Activated naive CD8-positive, alpha-beta T cell treated with anti-CD3 and anti-CD28 coated beads, Interleukin-2, amount 50 U/mL, for 24 hours (primary cell): Measurements from ENCODE around the gene COL19A1.

ENCODE experiments used
- ATAC-seq: fragments of 150-1000 bp; cut with Tn5 transposase; one replicate; pipeline ENCODE4 v1.10.0; 2021
- DNase-seq: peaks from one replicate; pipeline ENCODE4 v3.0.0; 2021
- H3K27ac Mint-ChIP-seq: one replicate; pipeline ENCODE4 v1.8.0; 2021; ENCODE audit warnings: mild to moderate bottlenecking, mixed read lengths
- H3K27me3 Mint-ChIP-seq: one replicate; pipeline ENCODE4 v1.8.0; 2021; ENCODE audit warnings: mixed read lengths
- H3K36me3 Mint-ChIP-seq: one replicate; pipeline ENCODE4 v1.8.0; 2021; ENCODE audit warnings: low read depth, mixed read lengths
- H3K4me1 Mint-ChIP-seq: one replicate; pipeline ENCODE4 v1.8.0; 2021; ENCODE audit warnings: mixed read lengths
- H3K4me3 Mint-ChIP-seq: one replicate; pipeline ENCODE4 v1.8.0; 2021; ENCODE audit warnings: mild to moderate bottlenecking, moderate library complexity, mixed read lengths
- H3K9me3 Mint-ChIP-seq: one replicate; pipeline ENCODE4 v1.8.0; 2021; ENCODE audit warnings: mixed read lengths

COL19A1 gene

DNA sequence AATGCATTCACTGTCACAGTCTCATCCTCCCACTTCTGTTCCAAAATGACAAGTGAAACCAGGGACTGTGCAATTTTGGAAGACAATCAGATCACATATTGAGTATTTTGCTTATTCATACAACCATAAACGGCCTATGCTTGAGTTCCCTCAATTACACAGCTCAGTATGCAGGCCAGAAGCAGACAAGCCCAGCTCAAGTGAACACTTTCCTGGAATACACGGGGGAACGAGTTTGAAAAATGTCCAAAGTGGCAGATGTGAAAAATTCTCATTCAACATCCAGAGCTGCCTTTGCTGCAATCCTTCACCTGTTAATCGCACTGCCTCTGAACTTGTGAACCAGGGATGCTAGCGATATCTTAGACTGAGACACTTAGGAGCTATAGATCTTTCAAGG lies 246.4 kb downstream of the COL19A1 start:
- Mint-ChIP-seq H3K4me3 (no peak overlapping the region), H3K27me3 (peaks cover 5% of the 10 kb centered on the region), H3K36me3 (no peaks in the 10 kb centered on the region), H3K9me3 (no peaks in the 10 kb centered on the region), H3K27ac (no peak overlapping the region), H3K4me1 (no peaks in the 10 kb centered on the region)
- no peak for ATAC-seq
- no peak for DNase-seq

DNA sequence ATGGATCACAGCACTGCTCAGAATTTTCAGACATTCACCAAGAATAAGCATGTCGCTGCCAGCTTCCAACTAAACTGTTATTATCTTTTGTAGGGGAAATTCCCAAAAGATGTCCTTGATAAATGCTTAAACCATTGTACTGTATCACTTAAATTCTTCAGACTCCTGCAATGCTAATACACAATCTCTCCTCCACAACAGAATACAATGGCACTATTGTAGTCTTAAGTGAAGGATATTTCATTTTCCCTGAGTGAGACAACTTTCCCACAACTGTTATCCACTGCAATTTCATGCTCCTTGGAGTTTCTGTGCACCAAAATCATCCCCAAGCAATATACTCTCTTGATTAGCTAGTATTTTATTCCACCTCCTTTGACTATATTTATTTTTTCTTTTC lies 246.8 kb downstream of the COL19A1 start:
- H3K36me3 Mint-ChIP-seq: no peaks in the 10 kb centered on the region
- DNase-seq (no peak), ATAC-seq (no peak)
- H3K9me3 Mint-ChIP-seq: no peaks in the 10 kb centered on the region
- H3K4me3 Mint-ChIP-seq: no peak overlapping the region
- no peak overlapping the region for H3K27ac Mint-ChIP-seq
- H3K4me1 Mint-ChIP-seq: no peaks in the 10 kb centered on the region
- peaks cover 5% of the 10 kb centered on the region for H3K27me3 Mint-ChIP-seq

DNA sequence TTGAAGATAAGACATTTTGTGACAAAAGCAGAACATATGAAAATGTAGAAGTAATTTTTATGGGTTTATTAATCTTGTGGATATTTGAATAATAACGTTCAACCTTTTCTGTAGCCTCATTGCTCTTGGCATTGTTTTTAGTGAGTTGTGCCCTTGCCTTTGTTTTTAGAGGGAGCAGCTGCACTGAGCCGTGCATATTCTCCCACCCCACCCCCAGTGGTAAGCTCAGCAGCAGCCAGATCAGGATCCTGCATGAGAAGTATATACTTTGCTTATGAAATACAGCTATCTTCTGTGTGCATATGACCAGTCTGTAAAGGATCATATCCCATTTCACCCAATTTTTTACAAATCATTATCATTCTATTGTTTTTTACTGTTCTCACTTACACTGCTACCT lies 252.3 kb downstream of the COL19A1 start:
- ATAC-seq (no peak), DNase-seq (no peak)
- Mint-ChIP-seq H3K9me3 (no peaks in the 10 kb centered on the region), H3K4me3 (no peak overlapping the region), H3K4me1 (no peaks in the 10 kb centered on the region), H3K36me3 (no peaks in the 10 kb centered on the region), H3K27ac (no peak overlapping the region), H3K27me3 (peaks cover 5% of the 10 kb centered on the region)

DNA sequence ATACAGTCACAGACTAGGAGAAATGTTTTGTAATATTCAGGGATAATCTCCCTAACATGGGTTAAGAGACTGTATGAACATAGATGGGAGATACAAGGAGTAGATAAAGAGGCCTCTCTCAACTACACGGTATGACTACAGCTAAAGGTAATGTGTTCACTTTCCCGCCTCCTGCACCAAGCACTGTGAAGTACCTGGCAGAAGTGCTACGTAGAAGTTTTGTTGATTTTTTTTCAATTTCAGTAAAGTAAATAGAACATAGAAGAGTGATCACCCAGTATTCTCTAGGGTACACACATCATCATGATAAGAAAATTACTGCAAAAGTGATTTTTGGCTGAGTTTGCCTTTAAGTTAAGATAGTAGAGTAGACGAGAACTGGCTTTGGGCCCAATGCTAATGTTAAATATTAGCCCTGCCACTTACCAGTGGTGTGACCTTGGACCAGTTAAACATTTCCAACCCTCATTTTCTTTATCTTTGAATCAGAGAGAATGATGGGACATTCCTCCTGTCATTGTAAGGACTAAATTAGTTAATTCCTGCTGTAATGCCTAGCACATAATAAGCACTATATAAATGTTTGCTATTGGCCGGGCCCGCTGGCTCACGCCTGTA lies 253.0 kb downstream of the COL19A1 start:
- ATAC-seq (no peak), DNase-seq (no peak)
- Mint-ChIP-seq H3K4me1 (no peaks in the 10 kb centered on the region), H3K27ac (no peak overlapping the region), H3K27me3 (peaks cover 5% of the 10 kb centered on the region), H3K36me3 (no peaks in the 10 kb centered on the region), H3K9me3 (no peaks in the 10 kb centered on the region), H3K4me3 (no peak overlapping the region)

DNA sequence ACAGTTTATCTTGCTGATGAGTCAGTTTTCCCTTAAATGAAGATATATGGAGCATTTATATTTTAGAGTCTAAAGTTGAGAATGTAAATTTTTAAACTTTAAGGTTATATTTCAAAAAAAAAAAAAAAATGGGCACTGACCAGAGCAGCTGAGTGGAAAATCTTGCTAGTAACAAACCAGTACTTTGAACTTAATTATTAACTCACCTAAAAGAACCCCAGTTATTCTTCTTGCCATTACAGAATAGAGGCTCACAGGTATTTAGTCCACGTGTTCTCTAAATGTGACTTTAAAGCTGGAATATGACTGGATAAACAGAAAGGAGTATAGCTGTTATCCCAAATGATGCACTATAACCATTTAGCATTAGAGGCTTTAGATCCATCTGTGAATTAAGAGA lies 258.1 kb downstream of the COL19A1 start:
- no peaks in the 10 kb centered on the region for H3K4me1 Mint-ChIP-seq
- no peaks in the 10 kb centered on the region for H3K36me3 Mint-ChIP-seq
- peaks cover 2% of the 10 kb centered on the region for H3K27me3 Mint-ChIP-seq
- no peaks in the 10 kb centered on the region for H3K9me3 Mint-ChIP-seq
- H3K27ac Mint-ChIP-seq: no peak overlapping the region
- no peak for DNase-seq
- ATAC-seq: no peak
- no peak overlapping the region for H3K4me3 Mint-ChIP-seq

DNA sequence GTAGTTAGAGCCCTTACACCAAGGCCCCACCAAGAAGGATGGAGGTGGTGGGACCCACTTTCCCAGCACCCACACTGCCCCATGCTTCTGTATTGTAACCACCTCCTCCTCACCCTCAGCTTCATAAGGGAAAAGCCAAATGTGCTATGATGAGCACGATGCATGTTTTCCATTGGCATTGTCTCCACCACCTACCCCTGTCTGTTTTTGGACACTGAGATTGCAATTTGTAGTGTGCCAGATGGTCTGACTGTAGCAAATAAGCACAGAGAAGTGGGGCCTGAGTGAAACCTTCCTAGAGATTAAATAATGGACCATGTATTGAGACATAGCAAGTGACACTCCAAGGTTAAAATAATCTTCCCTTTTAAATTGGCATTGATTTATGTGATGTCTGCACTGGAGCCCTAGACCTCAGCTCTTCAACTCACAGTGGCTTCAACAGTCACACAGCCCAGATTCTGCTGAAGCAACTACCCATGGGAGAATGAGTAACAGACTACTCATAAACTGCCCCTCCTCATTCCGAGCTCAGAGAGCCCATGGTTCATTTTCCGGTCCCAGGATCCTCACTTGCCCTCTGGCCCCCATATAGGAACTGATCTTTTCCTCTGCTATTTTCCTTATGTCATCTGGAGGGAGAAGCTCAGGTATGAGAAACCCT lies 258.7 kb downstream of the COL19A1 start:
- H3K9me3 Mint-ChIP-seq: no peaks in the 10 kb centered on the region
- no peaks in the 10 kb centered on the region for H3K4me1 Mint-ChIP-seq
- H3K27ac Mint-ChIP-seq: no peak overlapping the region
- no peaks in the 10 kb centered on the region for H3K36me3 Mint-ChIP-seq
- DNase-seq (no peak), ATAC-seq (no peak)
- no peak overlapping the region for H3K4me3 Mint-ChIP-seq
- H3K27me3 Mint-ChIP-seq: peaks cover 2% of the 10 kb centered on the region

DNA sequence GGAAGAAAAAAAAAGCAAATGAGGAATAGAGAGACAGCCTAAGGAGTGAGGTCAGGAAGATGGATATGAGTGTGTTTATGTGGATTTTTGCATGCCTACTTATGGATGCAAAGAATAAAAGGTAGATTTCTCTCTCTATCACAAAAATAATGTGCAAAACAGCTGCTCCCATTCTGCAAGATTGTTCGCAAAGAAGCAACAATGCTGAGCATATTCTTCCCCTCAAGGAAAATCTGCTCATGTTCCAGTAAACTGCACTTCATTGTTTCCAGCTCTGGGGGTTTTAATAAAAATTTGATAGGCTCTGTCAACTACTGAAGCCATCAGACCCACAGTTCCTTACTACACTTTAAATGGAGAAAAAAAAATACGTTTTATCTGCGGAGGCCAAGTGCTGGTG lies 259.2 kb downstream of the COL19A1 start:
- Mint-ChIP-seq H3K9me3 (no peaks in the 10 kb centered on the region), H3K4me3 (no peak overlapping the region), H3K27ac (no peak overlapping the region), H3K27me3 (peaks cover 2% of the 10 kb centered on the region), H3K36me3 (no peaks in the 10 kb centered on the region), H3K4me1 (no peaks in the 10 kb centered on the region)
- ATAC-seq (no peak), DNase-seq (no peak)

DNA sequence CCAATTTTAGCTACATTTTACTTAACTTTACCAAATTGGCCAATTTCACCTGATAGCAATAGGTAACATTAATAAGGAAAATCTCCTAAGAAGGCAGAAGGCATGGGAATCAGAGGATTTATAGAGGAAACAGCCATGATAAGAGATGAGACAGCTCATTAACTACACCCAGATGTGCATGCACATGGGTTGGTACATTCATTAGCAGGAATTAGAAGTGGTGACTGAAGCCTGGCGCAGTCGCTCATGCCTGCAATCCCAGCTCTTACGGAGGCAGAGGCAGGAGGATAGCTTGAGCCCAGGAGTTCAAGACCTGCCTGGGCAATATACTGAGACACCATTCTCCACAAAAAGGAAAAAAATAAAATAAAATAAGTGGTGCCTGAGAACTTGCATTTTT lies 263.0 kb downstream of the COL19A1 start:
- H3K36me3 Mint-ChIP-seq: no peaks in the 10 kb centered on the region
- no peaks in the 10 kb centered on the region for H3K4me1 Mint-ChIP-seq
- ATAC-seq (no peak), DNase-seq (no peak)
- no peak overlapping the region for H3K4me3 Mint-ChIP-seq
- no peak overlapping the region for H3K27ac Mint-ChIP-seq
- peaks cover 2% of the 10 kb centered on the region for H3K27me3 Mint-ChIP-seq
- H3K9me3 Mint-ChIP-seq: no peaks in the 10 kb centered on the region

DNA sequence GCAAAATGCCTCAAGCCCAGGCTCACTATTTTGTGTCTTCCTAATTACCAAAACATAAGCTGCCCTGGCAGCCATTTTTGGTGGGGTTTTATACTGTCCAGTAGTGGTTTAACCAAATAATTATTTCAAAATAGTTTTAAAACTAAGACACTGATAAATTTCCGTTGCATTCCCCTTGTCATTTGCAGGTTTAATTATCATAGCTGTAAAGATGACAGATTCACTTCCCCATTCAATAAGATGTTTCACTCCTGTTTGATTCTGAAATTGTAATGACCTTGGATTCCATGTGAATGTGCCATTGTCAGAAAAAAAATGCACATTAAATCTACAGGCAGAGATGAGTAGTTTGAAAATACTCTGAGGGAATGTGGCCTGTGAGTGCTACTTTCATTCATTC lies 264.5 kb downstream of the COL19A1 start:
- Mint-ChIP-seq H3K27ac (no peak overlapping the region), H3K4me1 (no peaks in the 10 kb centered on the region), H3K27me3 (no peaks in the 10 kb centered on the region), H3K36me3 (no peaks in the 10 kb centered on the region), H3K9me3 (no peaks in the 10 kb centered on the region), H3K4me3 (no peak overlapping the region)
- DNase-seq (no peak), ATAC-seq (no peak)

DNA sequence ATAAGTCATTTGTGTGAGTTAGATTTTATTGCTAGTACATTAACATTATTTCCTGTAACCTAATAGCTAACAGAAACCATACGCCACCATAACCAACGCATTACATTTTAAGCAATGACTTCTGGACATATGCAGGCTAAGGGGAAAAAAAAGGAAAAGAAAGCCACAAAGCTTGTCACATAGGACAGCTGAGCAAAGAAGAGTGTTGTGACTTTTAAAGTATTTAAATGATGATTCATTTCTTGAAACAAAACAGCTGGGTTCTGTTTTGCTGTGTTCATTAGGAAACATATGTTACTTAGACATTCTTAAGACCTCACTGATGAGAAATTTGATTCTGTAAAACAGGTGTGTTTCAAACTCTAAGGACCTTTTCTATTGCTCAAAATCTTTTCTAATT lies 265.2 kb downstream of the COL19A1 start:
- DNase-seq: no peak
- no peaks in the 10 kb centered on the region for H3K9me3 Mint-ChIP-seq
- H3K4me3 Mint-ChIP-seq: no peak overlapping the region
- ATAC-seq: no peak
- no peaks in the 10 kb centered on the region for H3K36me3 Mint-ChIP-seq
- no peaks in the 10 kb centered on the region for H3K27me3 Mint-ChIP-seq
- no peak overlapping the region for H3K27ac Mint-ChIP-seq
- no peaks in the 10 kb centered on the region for H3K4me1 Mint-ChIP-seq

DNA sequence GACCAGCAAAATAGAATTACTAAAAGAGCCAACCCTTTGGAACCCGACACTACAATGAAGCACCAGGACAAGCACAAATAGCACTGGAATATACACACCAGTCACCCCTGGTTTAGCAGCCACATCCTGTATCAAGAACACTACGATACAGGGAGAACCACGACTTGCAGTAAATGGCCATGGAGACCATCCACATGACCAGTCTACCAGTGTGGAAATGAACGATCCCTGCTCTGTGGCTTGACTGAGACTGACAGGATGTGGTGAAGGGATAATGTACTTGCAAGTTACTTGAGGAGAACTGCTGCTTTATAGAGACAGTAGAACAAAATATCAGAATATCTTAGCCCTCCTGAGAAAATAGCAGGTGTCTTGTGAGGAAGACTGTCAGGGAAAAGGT lies 266.9 kb downstream of the COL19A1 start:
- H3K4me1 Mint-ChIP-seq: no peaks in the 10 kb centered on the region
- no peak for ATAC-seq
- H3K36me3 Mint-ChIP-seq: no peaks in the 10 kb centered on the region
- DNase-seq: no peak
- H3K4me3 Mint-ChIP-seq: no peak overlapping the region
- H3K9me3 Mint-ChIP-seq: no peaks in the 10 kb centered on the region
- H3K27me3 Mint-ChIP-seq: no peaks in the 10 kb centered on the region
- no peak overlapping the region for H3K27ac Mint-ChIP-seq

DNA sequence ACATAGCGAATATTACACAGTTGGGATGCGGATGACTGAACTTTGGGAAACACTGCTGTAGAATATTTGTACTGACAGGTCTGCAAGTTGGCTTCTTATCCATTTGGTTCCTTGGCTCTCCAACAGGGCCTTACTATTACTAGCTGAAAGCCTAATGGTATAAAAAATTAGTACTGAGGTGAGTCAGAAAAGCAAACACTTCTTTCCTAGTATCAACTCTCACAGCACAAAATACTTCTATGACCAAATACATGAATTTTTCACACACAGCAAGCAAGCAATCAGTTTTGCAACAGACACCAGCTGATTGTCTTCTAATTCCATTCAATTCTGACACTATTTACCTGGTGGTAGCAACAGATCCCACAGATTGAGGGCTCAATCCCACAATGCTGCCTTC lies 268.2 kb downstream of the COL19A1 start:
- H3K27me3 Mint-ChIP-seq: no peaks in the 10 kb centered on the region

DNA sequence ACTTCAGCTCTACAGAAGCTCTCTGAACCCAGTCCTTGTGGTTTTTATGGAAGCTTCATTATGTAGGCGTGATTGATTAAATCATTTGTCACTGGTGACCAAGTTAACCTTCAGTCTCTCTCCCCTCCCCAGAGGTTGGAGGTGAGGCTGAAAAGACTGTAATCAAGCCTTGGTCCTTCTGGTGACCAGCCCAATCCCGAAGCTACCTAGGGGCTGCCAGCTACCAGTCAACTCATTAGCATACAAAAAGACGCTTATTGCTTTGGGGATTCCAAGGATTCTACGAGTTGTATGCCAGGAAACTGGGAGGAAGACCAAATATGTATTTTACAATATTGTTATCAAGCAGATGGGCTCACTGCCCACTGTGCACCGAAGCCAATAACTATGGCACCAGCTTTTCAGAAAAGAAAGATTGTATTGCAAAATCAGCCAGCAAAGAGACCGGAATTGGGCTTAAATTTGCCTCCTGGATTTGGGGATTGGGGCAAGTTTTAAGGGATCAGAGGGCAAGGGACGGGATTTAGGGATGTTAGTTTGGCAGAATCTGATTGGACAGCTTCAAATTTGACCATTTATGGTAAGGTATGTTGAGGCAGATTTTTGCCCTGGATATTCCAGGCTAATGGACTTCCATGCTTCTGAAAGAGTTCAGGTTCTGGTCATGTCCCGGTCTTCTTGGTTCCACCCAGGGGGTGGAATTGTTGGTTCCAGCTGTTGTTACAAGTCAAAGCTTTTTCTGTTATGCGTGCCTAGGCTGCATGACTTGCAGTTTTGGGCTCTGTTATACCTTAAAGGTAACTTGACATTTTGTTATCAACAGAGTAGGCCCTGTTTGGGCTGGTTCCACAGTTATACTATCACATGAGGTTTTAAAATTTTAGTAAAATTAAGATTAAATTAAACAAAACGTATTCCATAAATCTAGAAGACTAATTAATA lies 269.1 kb downstream of the COL19A1 start:
- H3K27ac Mint-ChIP-seq: no peak overlapping the region
- no peaks in the 10 kb centered on the region for H3K27me3 Mint-ChIP-seq
- no peaks in the 10 kb centered on the region for H3K4me1 Mint-ChIP-seq
- no peaks in the 10 kb centered on the region for H3K36me3 Mint-ChIP-seq
- DNase-seq (no peak), ATAC-seq (no peak)
- H3K9me3 Mint-ChIP-seq: no peaks in the 10 kb centered on the region
- no peak overlapping the region for H3K4me3 Mint-ChIP-seq

More for the DNA sequence above, 268.2 kb downstream of the COL19A1 start:
- H3K4me1 Mint-ChIP-seq: no peaks in the 10 kb centered on the region
- no peaks in the 10 kb centered on the region for H3K36me3 Mint-ChIP-seq
- H3K9me3 Mint-ChIP-seq: no peaks in the 10 kb centered on the region
- no peak overlapping the region for H3K4me3 Mint-ChIP-seq
- DNase-seq (no peak), ATAC-seq (no peak)
- H3K27ac Mint-ChIP-seq: no peak overlapping the region

DNA sequence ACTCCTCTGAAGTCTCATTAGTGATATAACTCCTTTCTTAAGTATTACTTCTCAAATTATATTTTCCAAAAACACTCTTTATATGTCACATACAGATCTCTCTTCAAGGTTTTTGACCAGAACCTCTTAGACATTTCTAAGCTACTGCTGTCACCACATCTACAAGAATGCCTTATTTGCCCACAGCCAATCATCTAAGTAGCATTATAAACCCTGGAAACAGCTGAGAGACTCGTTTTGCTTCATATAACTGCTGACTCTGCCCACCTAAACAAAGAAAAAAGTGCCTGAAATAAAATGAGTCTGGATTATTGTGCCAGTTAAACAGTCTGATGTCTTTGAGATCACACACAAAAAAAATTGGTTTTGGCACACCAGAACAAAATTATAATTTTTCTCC lies 270.6 kb downstream of the COL19A1 start:
- Mint-ChIP-seq H3K4me3 (no peak overlapping the region), H3K4me1 (no peaks in the 10 kb centered on the region), H3K27me3 (no peaks in the 10 kb centered on the region), H3K27ac (no peak overlapping the region), H3K36me3 (no peaks in the 10 kb centered on the region), H3K9me3 (no peaks in the 10 kb centered on the region)
- no peak for DNase-seq
- no peak for ATAC-seq

DNA sequence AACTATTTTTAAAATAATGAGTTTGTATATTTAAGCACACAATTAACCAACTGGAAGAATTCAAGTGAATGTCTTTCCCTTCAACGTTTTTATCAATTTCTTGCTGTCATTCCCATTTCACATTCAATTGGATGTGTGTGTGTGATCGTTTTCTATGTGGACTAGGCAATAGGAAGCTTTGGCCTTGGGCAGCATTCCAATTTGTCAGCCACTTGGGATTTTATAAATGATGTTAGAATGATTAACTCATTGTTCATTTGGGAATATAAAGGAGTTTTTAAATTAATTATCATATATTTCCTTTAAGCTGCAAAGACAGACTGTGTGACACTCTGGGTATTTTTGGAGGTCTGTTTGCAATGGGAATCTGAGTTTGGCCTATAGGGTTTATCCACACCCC lies 274.1 kb downstream of the COL19A1 start:
- H3K36me3 Mint-ChIP-seq: no peaks in the 10 kb centered on the region
- H3K4me3 Mint-ChIP-seq: no peak overlapping the region
- no peak overlapping the region for H3K27ac Mint-ChIP-seq
- H3K27me3 Mint-ChIP-seq: no peaks in the 10 kb centered on the region
- H3K4me1 Mint-ChIP-seq: no peaks in the 10 kb centered on the region
- no peak for DNase-seq
- ATAC-seq: no peak
- H3K9me3 Mint-ChIP-seq: no peaks in the 10 kb centered on the region
